Lower lobe of right lung (tissue), 2 donors: ENCODE results near the gene SENP6. TPM values are rescaled to one million over a fixed set of nuclear protein-coding genes. Genes with fewer than 3 reads are reported as not detected.

Experiments used
- ATAC-seq, 2 donors: fragments of 200-7000 bp; cut with Tn5 transposase; one replicate each; pipeline ENCODE4 v1.9.1; 2020 to 2022; ENCODE audit warnings: mild to moderate bottlenecking in 2 of 2, moderate library complexity in 2 of 2
- DNase-seq: peaks from one replicate; pipeline ENCODE4 v3.0.0-alpha.2; 2020
- H3K27ac ChIP-seq: fragments of 200-600 bp; one replicate; pipeline ENCODE4 v1.8.0; 2022
- H3K27me3 ChIP-seq: fragments of 200-600 bp; one replicate; pipeline ENCODE4 v1.8.0; 2022; ENCODE audit warnings: low read depth
- H3K36me3 ChIP-seq: fragments of 200-600 bp; one replicate; pipeline ENCODE4 v1.8.0; 2022; ENCODE audit warnings: mild to moderate bottlenecking
- H3K4me1 ChIP-seq: fragments of 200-600 bp; one replicate; pipeline ENCODE4 v1.8.0; 2022
- H3K4me3 ChIP-seq: fragments of 200-600 bp; one replicate; pipeline ENCODE4 v1.8.0; 2022; ENCODE audit warnings: mild to moderate bottlenecking
- H3K9me3 ChIP-seq: fragments of 200-600 bp; one replicate; pipeline ENCODE4 v1.8.0; 2022
- intact Hi-C: fragments of 100-400 bp; cut with DNase I; formaldehyde crosslinking; loops from one replicate; pipeline ENCODE4 v1.11.0; 2022
- total RNA-seq: library from RNA; stranded (reverse); fragmentation: NEBNext Ultra II Directional; extraction: Animal tissue kit (Norgen Biotek cat#: 25700); gene quantifications from one replicate; pipeline ENCODE4 v1.2.1, GENCODE V29; 2021
- TF ChIP-seq, protein P1 (sequence below): fragments of 200-600 bp; IDR thresholded peaks from one replicate; pipeline ENCODE4 v1.8.0; 2022; ENCODE audit warnings: antibody characterized with exemption, mild to moderate bottlenecking
- donor health status: DM: no; HTN: yes; CAD: no; lungs with severe emphysema.

The SENP6 gene
- total RNA-seq, 1 donor from 2014 or later, result 84.4 TPM

DNA sequence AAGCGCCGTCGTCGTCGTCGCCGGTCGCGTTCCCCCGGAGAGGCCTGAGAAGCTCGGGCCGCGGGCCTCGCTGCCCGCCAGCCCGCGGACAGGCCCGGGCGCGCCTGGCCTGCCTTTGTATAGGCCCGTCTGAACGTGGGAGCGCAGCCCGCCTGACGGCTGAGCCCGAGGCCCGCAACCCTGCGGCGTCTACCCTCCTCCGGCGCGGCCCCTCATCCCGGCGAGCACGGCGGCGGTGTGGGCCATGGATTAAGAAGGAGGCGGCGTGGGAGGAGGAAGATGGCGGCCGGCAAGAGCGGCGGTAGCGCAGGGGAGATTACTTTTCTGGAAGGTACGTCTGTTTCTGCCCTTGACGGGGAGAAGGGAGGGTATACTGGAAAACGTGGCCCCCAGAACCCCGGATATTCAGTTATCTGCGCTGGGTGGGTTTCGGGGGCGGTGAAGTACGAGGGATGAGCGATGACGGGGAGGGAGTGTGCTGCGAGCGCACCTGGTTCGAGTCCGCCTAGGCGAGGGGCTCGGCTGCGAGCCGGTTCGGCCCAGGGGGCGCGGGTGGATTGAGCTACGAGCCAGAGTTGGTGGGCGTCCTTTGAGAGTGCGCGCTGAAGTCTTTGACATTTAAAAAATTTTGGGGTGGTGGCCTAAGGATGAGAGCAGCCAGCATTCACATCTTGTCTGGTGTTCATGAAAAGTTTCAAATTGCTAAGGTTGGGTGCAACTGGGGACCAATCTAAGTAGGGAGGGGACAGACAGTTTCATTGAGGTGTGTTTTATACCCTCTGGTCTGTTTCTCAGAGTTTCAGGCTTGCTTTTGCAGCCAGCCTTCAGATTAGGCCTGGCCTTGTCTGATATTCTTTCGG lies 796 bp downstream of the SENP6 start:
- peaks cover 53% of the 10 kb centered on the region for H3K4me1 ChIP-seq
- intact Hi-C loops, result no loop called here
- H3K27ac ChIP-seq, result peak overlapping the region; percentile 98
- DNase-seq, result peak; percentile 73
- TF ChIP-seq, protein P1, sequence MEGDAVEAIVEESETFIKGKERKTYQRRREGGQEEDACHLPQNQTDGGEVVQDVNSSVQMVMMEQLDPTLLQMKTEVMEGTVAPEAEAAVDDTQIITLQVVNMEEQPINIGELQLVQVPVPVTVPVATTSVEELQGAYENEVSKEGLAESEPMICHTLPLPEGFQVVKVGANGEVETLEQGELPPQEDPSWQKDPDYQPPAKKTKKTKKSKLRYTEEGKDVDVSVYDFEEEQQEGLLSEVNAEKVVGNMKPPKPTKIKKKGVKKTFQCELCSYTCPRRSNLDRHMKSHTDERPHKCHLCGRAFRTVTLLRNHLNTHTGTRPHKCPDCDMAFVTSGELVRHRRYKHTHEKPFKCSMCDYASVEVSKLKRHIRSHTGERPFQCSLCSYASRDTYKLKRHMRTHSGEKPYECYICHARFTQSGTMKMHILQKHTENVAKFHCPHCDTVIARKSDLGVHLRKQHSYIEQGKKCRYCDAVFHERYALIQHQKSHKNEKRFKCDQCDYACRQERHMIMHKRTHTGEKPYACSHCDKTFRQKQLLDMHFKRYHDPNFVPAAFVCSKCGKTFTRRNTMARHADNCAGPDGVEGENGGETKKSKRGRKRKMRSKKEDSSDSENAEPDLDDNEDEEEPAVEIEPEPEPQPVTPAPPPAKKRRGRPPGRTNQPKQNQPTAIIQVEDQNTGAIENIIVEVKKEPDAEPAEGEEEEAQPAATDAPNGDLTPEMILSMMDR, result no peak
- peak; percentile 84 to 85 for ATAC-seq
- H3K4me3 ChIP-seq, result peak overlapping the region; percentile 87
- no peaks in the 10 kb centered on the region for H3K9me3 ChIP-seq
- H3K27me3 ChIP-seq, result no peaks in the 10 kb centered on the region
- no peaks in the 10 kb centered on the region for H3K36me3 ChIP-seq

DNA sequence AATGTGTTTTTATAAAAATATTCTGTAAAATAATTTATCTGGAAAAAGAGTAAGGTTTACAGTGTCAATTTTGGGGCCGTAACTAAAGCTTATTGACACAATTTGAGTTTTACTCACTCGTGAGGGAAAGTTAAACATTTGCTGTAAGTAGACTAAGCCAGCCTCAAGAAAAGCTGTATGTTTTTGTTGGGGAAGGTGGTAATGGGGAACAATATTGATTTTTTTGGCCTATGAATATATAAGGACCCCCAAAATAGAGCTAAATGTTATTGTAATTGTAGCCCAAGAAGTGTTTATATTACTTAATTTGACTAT lies 1.4 kb downstream of the SENP6 start:
- Histone ChIP-seq H3K27me3 (no peaks in the 10 kb centered on the region), H3K27ac (peak overlapping the region; percentile 98), H3K9me3 (no peaks in the 10 kb centered on the region), H3K4me3 (peak overlapping the region; percentile 87), H3K4me1 (peaks cover 59% of the 10 kb centered on the region), H3K36me3 (no peaks in the 10 kb centered on the region)
- intact Hi-C loops, result no loop called here
- ATAC-seq (no peak), DNase-seq (no peak)
- TF ChIP-seq, protein P1, result no peak

DNA sequence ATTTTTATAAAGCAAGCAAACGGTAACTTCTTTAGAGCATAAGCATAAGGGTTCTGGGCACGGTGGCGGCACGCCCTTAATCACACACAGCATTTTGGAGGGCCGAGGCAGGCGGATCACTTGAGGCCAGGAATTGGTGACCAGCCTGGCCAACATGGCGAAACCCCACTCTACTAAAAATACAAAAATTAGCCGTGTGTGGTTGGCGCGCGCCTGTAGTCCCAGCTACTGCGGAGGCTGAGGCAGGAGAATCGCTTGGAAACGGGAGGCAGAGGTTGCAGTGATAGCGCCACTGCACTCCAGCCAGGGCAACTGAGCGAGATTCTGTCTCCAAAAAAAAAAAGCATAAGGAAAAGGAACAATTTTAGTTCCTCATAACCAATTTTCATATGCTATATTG lies 2.6 kb downstream of the SENP6 start:
- DNase-seq, result no peak

DNA sequence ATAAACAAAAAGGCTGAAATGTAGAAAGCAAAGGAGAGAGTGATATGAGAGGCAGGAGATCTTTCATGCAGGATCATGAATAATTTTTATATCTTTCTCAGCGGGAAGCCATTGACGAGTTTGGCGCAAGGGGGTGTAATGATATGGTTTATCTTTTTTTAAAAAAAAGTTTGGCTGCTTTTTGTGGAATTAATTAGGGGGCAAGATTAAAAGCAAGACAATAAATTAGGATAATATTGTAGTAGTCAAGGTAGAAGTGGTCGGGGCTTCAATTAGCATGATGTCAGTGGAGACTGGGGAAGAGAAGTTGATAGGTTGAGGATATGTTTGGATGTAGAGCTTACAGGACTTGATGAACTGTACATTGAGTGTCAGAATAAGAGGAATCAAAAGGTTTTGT lies 4.0 kb downstream of the SENP6 start:
- Histone ChIP-seq H3K4me1 (peaks cover 76% of the 10 kb centered on the region), H3K9me3 (no peaks in the 10 kb centered on the region), H3K27ac (no peak overlapping the region), H3K36me3 (no peaks in the 10 kb centered on the region), H3K4me3 (no peak overlapping the region), H3K27me3 (no peaks in the 10 kb centered on the region)
- TF ChIP-seq, protein P1, result no peak
- ATAC-seq (no peak), DNase-seq (no peak)
- intact Hi-C loops, result no loop called here

More for the DNA sequence above, 2.6 kb downstream of the SENP6 start:
- Histone ChIP-seq H3K4me1 (peaks cover 71% of the 10 kb centered on the region), H3K27ac (no peak overlapping the region), H3K4me3 (peak overlapping the region; percentile 87), H3K27me3 (no peaks in the 10 kb centered on the region), H3K9me3 (no peaks in the 10 kb centered on the region), H3K36me3 (no peaks in the 10 kb centered on the region)
- TF ChIP-seq, protein P1, result no peak
- intact Hi-C loops, result no loop called here
- no peak for ATAC-seq

DNA sequence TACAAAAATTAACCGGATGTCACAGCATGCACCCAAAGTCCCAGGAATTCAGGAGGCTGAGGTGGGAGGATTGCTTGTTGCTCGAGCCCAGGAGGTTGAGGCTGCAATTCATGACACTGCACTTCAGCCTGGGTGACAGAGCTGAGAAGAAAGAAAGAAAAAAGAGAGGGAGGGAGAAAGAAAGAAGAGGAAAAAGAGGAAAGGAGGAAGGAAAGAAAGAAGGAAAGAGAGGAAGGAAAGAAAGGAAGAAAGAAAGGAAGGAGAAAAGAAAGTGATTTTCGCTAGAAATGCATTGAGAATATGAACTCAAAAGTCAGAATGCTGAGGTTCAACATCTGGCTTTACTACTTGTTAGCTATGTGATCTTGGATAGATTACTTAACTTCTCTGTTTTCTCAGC lies 6.6 kb downstream of the SENP6 start:
- Histone ChIP-seq H3K27me3 (no peaks in the 10 kb centered on the region), H3K4me3 (no peak overlapping the region), H3K36me3 (no peaks in the 10 kb centered on the region), H3K4me1 (peaks cover 96% of the 10 kb centered on the region), H3K27ac (no peak overlapping the region), H3K9me3 (no peaks in the 10 kb centered on the region)
- TF ChIP-seq, protein P1, result no peak
- intact Hi-C loops, result no loop called here
- ATAC-seq (no peak), DNase-seq (no peak)
